HCT116 (cell line): ENCODE data around the gene SYCP3. TPM values are rescaled to one million over a fixed set of nuclear protein-coding genes. Genes with fewer than 3 reads are reported as not detected.

Experiments used
- ATAC-seq: fragments of 200-7000 bp; cut with Tn5 transposase; 2 replicates; pipeline ENCODE4 v1.9.1; 2020; ENCODE audit warnings: mild to moderate bottlenecking, moderate library complexity
- Bru-seq: library from RNA; stranded (reverse); fragments of 400-500 nt; gene quantifications from one replicate; lab custom pipeline; 2021; lab: Mats Ljungman, UMichigan
- BruChase-seq, 2 experiments: library from RNA; stranded (reverse); fragments of 400-500 nt; gene quantifications; one replicate each; lab custom pipeline; 2021; lab: Mats Ljungman, UMichigan
- BruUV-seq: library from RNA; stranded (reverse); fragments of 400-500 nt; replicated peaks from 2 replicates; lab custom pipeline; 2021; lab: Mats Ljungman, UMichigan
- CTCF ChIA-PET: fragments of 300-600 bp; sonication (Branson Sonifier 250); formaldehyde crosslinking; loops from one replicate; lab custom pipeline; 2021; ENCODE audit warnings: antibody characterized with exemption; lab: Charles Lee
- POLR2A ChIA-PET: fragments of 300-600, 350-600 bp; sonication (Branson Sonifier 250); formaldehyde crosslinking; loops from one replicate; lab custom pipeline; 2021; ENCODE audit warnings: antibody characterized with exemption; lab: Charles Lee
- RAD21 ChIA-PET, 2 experiments: fragments of 300-600 bp; sonication (Branson Sonifier 250); formaldehyde crosslinking; loops; one replicate each; lab custom pipeline; 2023; ENCODE audit warnings: low total read pairs in 2 of 2; ENCODE audit not compliant: uncharacterized antibody in 2 of 2, unreplicated experiment in 2 of 2, low non-redundant PET in 1 of 2; lab: Charles Lee
- DNase-seq: peaks from one replicate; pipeline ENCODE4 v3.0.0-alpha.2; 2010; ENCODE audit warnings: low read depth, low spot score
- H2AFZ ChIP-seq: fragments of 200-600 bp; shearing (Covaris generic), sonication (generic); 2 replicates; pipeline ENCODE4 v1.6.1; 2017; ENCODE audit warnings: low read depth, mixed run types, mixed read lengths, antibody characterized with exemption, low read length; ENCODE audit not compliant: poor library complexity, severe bottlenecking
- H3K27ac ChIP-seq: 2 replicates; pipeline ENCODE4 v1.5.1; 2012; ENCODE audit warnings: low read depth, low read length
- H3K27me3 ChIP-seq: fragments of 200-600 bp; sonication (generic); 2 replicates; pipeline ENCODE4 v1.6.1; 2016; ENCODE audit warnings: mixed run types, low read length, mixed read lengths; ENCODE audit not compliant: insufficient read depth
- H3K36me3 ChIP-seq, 2 experiments: fragments of 200-500 bp in 1 of 2; fragments of 200-600 bp in 1 of 2; sonication (Bioruptor generic) in 1 of 2; sonication (generic) in 1 of 2; 2 replicates each; pipeline versions ENCODE4 v1.5.1 to v1.6.1; 2014 to 2016; ENCODE audit warnings: low read length in 2 of 2, inconsistent platforms in 1 of 2, mixed read lengths in 1 of 2, mixed run types in 1 of 2; ENCODE audit not compliant: insufficient read depth in 2 of 2, control insufficient read depth in 1 of 2
- H3K4me1 ChIP-seq, 2 experiments: fragments of 200-600 bp in 1 of 2; sonication (generic) in 1 of 2; 2 replicates each; pipeline versions ENCODE4 v1.5.1 to v1.6.1; 2012 to 2017; ENCODE audit warnings: low read length in 2 of 2, inconsistent platforms in 1 of 2, mild to moderate bottlenecking in 1 of 2, mixed read lengths in 1 of 2, mixed run types in 1 of 2, moderate library complexity in 1 of 2; ENCODE audit not compliant: insufficient read depth in 2 of 2, control insufficient read depth in 1 of 2
- H3K4me2 ChIP-seq: fragments of 200-600 bp; sonication (generic); 2 replicates; pipeline ENCODE4 v1.6.1; 2017; ENCODE audit warnings: mixed run types, low read length, mixed read lengths
- H3K4me3 ChIP-seq, 2 experiments: fragments of 200-600 bp in 1 of 2; sonication (generic) in 1 of 2; replicated peaks in 1 of 2; 2 replicates each; pipeline ENCODE4 v1.5.1; 2011 to 2016; ENCODE audit warnings: low read length in 2 of 2, control low read depth in 1 of 2, low read depth in 1 of 2, mild to moderate bottlenecking in 1 of 2, mixed read lengths in 1 of 2, mixed run types in 1 of 2
- H3K79me2 ChIP-seq: fragments of 200-600 bp; sonication (generic); 2 replicates; pipeline ENCODE4 v1.6.1; 2017; ENCODE audit warnings: mild to moderate bottlenecking, mixed run types, low read length, moderate library complexity, mixed read lengths; ENCODE audit not compliant: insufficient read depth
- H3K9ac ChIP-seq: fragments of 200-600 bp; sonication (generic); 2 replicates; pipeline ENCODE4 v1.6.1; 2016; ENCODE audit warnings: low read length, mixed read lengths
- H3K9me2 ChIP-seq: fragments of 200-600 bp; sonication (generic), shearing (Covaris generic); 2 replicates; pipeline ENCODE4 v1.6.1; 2017; ENCODE audit warnings: mixed run types, mild to moderate bottlenecking, moderate library complexity; ENCODE audit not compliant: insufficient read depth
- H3K9me3 ChIP-seq, 2 experiments: fragments of 200-500 bp in 1 of 2; fragments of 200-600 bp in 1 of 2; sonication (Bioruptor generic) in 1 of 2; sonication (generic) in 1 of 2; 2 replicates each; pipeline ENCODE4 v1.6.1; 2014 to 2017; ENCODE audit warnings: low read length in 2 of 2, mixed read lengths in 2 of 2, inconsistent platforms in 1 of 2, low read depth in 1 of 2, mild to moderate bottlenecking in 1 of 2, mixed run types in 1 of 2, moderate library complexity in 1 of 2; ENCODE audit not compliant: control insufficient read depth in 1 of 2, insufficient read depth in 1 of 2
- H4K20me1 ChIP-seq: fragments of 200-600 bp; sonication (generic), shearing (Covaris generic); 2 replicates; pipeline ENCODE4 v1.6.1; 2017; ENCODE audit warnings: mixed run types, mild to moderate bottlenecking, moderate library complexity; ENCODE audit not compliant: insufficient read depth
- EGR1 ChIP-seq: IDR thresholded peaks from 2 replicates; pipeline ENCODE4 v1.6.1; 2012; ENCODE audit warnings: low read depth
- FOSL1 ChIP-seq: IDR thresholded peaks from 2 replicates; pipeline ENCODE4 v1.6.1; 2012; ENCODE audit warnings: low read depth
- ZBTB33 ChIP-seq: IDR thresholded peaks from 2 replicates; pipeline ENCODE4 v1.6.1; 2011; ENCODE audit warnings: mild to moderate bottlenecking, low read length, moderate library complexity; ENCODE audit not compliant: insufficient replicate concordance; ENCODE audit errors: extremely low read depth
- ZFX ChIP-seq: fragments of 450-650 bp; IDR thresholded peaks from 2 replicates; pipeline ENCODE4 v1.6.1; 2017
- intact Hi-C: fragments of 100-400 bp; cut with micrococcal nuclease; formaldehyde crosslinking; loops from 2 replicates; pipeline ENCODE4 v1.10.0; 2022
- long read RNA-seq: library from polyadenylated mRNA; unstranded; transcript quantifications from one replicate; pipeline ENCODE4 v2.0.0, GENCODE V29; 2021; ENCODE audit not compliant: unreplicated experiment
- polyA plus RNA-seq: library from polyadenylated mRNA; unstranded; fragments of >200 nt; gene quantifications from 2 replicates; pipeline ENCODE4 v1.2.1, GENCODE V29; 2012; ENCODE audit warnings: missing spikeins
- total RNA-seq: library from RNA; stranded (reverse); gene quantifications from one replicate; pipeline ENCODE4 v1.2.1, GENCODE V29; 2021; ENCODE audit not compliant: unreplicated experiment

Gene SYCP3
- not detected for total RNA-seq
- 0.07 TPM in 1 of 2 replicates, not detected in the other for polyA plus RNA-seq
- percentile 32 among the genes with signal in this experiment for Bru-seq, nascent RNA
- BruChase-seq, experiment 1, labeled RNA remaining after a 6-hour chase = percentile 49 among the genes with signal in this experiment
- BruChase-seq, experiment 2, labeled RNA remaining after a 2-hour chase = percentile 44 among the genes with signal in this experiment
- long read RNA-seq = 0 reads

- H3K9me2 ChIP-seq = no peaks in the 10 kb centered on the region
- no TSS peak for BruUV-seq
- RAD21 ChIA-PET = no interaction called here
- intact Hi-C loops = no loop called here
- no peak within 1 kb of the TSS for H3K4me3 ChIP-seq
- no peaks in the 10 kb centered on the region for H3K4me1 ChIP-seq
- CTCF ChIA-PET = no interaction called here
- H3K27ac ChIP-seq = no peak within 1 kb of the TSS
- DNase-seq = no peak
- no peak within 1 kb of the TSS for H3K9ac ChIP-seq
- H3K36me3 ChIP-seq = peaks cover 3 to 5% of the 10 kb centered on the region in 2 experiments; a peak in 2 of 4 replicates
- H3K27me3 ChIP-seq = no peaks in the 10 kb centered on the region
- no peaks in the 10 kb centered on the region for H4K20me1 ChIP-seq
- TF ChIP-seq ZBTB33 = no peak
- TF ChIP-seq EGR1 = no peak
- TF ChIP-seq FOSL1 = no peak
- TF ChIP-seq, all 23 proteins: peak for 0
- Histone ChIP-seq H3K4me2 (no peak within 1 kb of the TSS), H3K9me3 (no peaks in the 10 kb centered on the region), H2AFZ (no peak within 1 kb of the TSS), H3K79me2 (no peaks in the 10 kb centered on the region)
- ATAC-seq = peak; percentile 25; the same call in 1 of the 2 replicates
- POLR2A ChIA-PET = no interaction called here
These were observed at the start of gene SYCP3 for GRCh38 chr12:101738920-101739665. TSS of gene SYCP3 (minus strand) at chr12:101739462. CDS start at chr12:101737935, 1,527 bp downstream.

GRCh38 chr12:101785671-101786070 lies 46.4 kb upstream of the SYCP3 start:
- intact Hi-C loops = no loop called here
- H3K9me2 ChIP-seq = no peaks in the 10 kb centered on the region
- CTCF ChIA-PET = no interaction called here
- no peak overlapping the region for H3K9ac ChIP-seq
- H3K4me1 ChIP-seq = no peaks in the 10 kb centered on the region
- no peaks in the 10 kb centered on the region for H4K20me1 ChIP-seq
- no peak overlapping the region for H3K27ac ChIP-seq
- H3K9me3 ChIP-seq = no peaks in the 10 kb centered on the region
- ATAC-seq (no peak), DNase-seq (no peak)
- H3K36me3 ChIP-seq = no peaks in the 10 kb centered on the region
- H3K4me2 ChIP-seq = no peak overlapping the region
- TF ChIP-seq ZFX = no peak
- H3K4me3 ChIP-seq = no peak overlapping the region
- no TSS peak for BruUV-seq
- no peaks in the 10 kb centered on the region for H3K79me2 ChIP-seq
- RAD21 ChIA-PET = no interaction called here
- H2AFZ ChIP-seq = no peak overlapping the region
- no peaks in the 10 kb centered on the region for H3K27me3 ChIP-seq
- POLR2A ChIA-PET = no interaction called here
